ENCODE data around the gene STUM.

- TF ChIP-seq, protein P1, sequence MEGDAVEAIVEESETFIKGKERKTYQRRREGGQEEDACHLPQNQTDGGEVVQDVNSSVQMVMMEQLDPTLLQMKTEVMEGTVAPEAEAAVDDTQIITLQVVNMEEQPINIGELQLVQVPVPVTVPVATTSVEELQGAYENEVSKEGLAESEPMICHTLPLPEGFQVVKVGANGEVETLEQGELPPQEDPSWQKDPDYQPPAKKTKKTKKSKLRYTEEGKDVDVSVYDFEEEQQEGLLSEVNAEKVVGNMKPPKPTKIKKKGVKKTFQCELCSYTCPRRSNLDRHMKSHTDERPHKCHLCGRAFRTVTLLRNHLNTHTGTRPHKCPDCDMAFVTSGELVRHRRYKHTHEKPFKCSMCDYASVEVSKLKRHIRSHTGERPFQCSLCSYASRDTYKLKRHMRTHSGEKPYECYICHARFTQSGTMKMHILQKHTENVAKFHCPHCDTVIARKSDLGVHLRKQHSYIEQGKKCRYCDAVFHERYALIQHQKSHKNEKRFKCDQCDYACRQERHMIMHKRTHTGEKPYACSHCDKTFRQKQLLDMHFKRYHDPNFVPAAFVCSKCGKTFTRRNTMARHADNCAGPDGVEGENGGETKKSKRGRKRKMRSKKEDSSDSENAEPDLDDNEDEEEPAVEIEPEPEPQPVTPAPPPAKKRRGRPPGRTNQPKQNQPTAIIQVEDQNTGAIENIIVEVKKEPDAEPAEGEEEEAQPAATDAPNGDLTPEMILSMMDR (IDR thresholded peaks at IDR 0.05) = no peak
- TF ChIP-seq POLR2A (IDR thresholded peaks at IDR 0.05) = no peak
These were observed 89.5 kb downstream of the STUM start for GRCh38 chr1:226638001-226638601.
